Astrocyte of the spinal cord (primary cell): ENCODE data around the gene ELFN2.
A peak's percentile ranks its signal among the peaks of the same experiment; 100 is the strongest.

Experiments used
- DNase-seq: peaks from one replicate; pipeline ENCODE4 v3.0.0; 2011; ENCODE audit warnings: low read depth, low spot score
- H3K4me3 ChIP-seq: 2 replicates; pipeline ENCODE4 v1.5.1; 2011; ENCODE audit warnings: low read depth, mild to moderate bottlenecking, low read length, moderate library complexity
- in situ Hi-C: cut with HindIII; loops from 2 replicates; pipeline ENCODE4 v1.10.0; 2017; ENCODE audit warnings: low sequenced_read_pairs
- TF ChIP-seq, protein P1 (sequence below): IDR thresholded peaks from 2 replicates; pipeline ENCODE4 v1.5.1; 2012; ENCODE audit warnings: low read depth, mild to moderate bottlenecking, low read length, inconsistent platforms

The ELFN2 gene

DNA sequence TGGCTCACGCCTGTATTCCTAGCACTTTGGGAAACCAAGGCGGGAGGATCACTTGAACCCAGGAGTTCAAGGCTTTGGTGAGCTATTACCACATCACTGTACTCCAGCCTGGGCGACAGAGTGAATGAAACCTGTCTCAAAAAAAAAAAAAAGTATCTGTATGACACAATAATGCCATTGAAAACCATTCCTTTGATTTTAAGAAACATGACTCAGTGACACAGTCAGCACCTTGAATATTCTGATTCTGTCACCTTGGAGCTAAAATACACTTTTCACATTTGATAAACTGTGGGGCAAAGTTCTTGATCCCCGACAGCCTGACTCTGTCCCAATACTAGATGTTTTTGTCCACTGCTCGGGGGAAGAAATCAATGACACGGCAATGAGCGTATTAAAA lies 16.7 kb upstream of the ELFN2 start:
- DNase-seq: no peak
- H3K4me3 ChIP-seq: no peak overlapping the region
- TF ChIP-seq, protein P1, sequence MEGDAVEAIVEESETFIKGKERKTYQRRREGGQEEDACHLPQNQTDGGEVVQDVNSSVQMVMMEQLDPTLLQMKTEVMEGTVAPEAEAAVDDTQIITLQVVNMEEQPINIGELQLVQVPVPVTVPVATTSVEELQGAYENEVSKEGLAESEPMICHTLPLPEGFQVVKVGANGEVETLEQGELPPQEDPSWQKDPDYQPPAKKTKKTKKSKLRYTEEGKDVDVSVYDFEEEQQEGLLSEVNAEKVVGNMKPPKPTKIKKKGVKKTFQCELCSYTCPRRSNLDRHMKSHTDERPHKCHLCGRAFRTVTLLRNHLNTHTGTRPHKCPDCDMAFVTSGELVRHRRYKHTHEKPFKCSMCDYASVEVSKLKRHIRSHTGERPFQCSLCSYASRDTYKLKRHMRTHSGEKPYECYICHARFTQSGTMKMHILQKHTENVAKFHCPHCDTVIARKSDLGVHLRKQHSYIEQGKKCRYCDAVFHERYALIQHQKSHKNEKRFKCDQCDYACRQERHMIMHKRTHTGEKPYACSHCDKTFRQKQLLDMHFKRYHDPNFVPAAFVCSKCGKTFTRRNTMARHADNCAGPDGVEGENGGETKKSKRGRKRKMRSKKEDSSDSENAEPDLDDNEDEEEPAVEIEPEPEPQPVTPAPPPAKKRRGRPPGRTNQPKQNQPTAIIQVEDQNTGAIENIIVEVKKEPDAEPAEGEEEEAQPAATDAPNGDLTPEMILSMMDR: no peak
- in situ Hi-C loops: no loop called here

DNA sequence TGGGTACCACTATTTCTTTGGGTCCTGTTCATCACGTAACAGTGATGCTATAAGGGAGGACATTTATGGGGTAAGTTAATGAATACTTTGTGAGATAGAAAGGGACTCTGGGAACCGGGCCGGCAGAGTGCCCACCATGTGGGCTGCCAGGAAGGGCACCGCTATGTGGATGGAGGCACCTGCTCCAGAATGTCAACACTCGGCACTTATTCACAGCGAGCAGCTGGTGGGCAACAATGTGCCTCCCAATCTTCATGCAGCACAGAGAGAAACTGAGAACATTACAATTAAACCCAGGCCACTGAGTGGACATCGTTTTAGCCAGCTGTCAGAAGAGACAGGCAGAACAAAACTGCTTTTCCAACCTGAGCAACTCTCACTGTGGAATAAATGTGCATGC lies 15.8 kb upstream of the ELFN2 start:
- DNase-seq: no peak
- in situ Hi-C loops: no loop called here
- TF ChIP-seq, protein P1: no peak
- H3K4me3 ChIP-seq: no peak overlapping the region

DNA sequence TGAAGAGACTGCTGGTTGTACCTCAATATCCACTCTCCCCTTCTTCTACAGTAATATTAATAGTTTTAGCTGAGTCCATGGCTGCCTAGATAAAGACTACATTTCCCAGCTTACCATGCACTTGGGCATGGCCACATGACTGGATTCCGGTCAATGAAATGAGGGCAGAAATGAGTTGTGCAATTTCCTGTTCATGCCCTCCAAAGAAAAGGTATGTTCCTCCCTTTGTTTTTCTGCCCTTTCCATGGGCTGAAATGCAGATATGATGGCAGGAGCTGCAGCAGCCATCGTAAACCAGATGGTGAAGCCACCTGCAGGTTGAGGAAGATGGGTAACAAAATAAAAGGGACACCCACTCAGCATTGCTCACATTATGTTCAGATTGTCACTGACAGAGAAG lies 15.3 kb upstream of the ELFN2 start:
- H3K4me3 ChIP-seq: no peak overlapping the region
- in situ Hi-C loops: no loop called here
- TF ChIP-seq, protein P1: no peak
- DNase-seq: peak; percentile 44

DNA sequence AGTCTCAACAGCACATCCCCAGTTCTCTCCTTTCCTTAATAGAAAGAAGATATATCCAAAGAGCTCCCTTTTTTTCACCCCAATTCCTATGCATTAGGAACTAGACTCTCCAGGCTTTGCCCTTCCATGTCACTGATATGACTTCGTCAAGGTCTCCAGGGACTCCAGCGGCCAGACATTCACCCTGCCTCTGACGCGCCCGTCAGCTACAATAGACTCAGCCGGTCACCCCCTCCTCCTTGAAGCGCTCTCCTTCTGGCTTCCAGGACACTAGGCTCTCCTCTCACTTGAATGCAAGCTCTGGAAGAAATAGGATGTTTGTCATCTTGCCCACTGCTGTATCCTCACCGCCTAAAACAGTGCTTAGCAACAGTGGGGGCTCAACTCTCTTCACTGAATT lies 14.9 kb upstream of the ELFN2 start:
- in situ Hi-C loops: no loop called here
- TF ChIP-seq, protein P1: no peak
- no peak overlapping the region for H3K4me3 ChIP-seq
- no peak for DNase-seq

DNA sequence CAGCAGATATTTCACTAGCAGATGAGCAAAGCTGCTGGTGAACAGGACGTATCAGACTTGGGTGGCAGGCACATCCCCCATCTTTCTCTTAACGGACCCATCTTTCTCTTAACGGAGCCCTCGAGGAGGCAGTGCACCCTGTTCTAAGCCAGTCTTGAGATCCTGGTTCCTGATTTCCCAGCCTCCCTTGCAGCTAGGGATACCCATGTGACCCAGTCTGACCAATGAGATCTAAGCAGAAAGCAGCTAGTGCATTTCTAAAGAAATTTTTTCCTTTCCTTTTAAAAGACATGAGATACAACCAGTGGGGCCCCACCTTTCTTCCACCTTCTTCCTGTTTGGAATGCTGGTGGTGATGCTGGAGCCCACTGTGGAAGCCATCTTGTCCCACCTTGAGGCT lies 13.6 kb upstream of the ELFN2 start:
- no peak for DNase-seq
- H3K4me3 ChIP-seq: no peak overlapping the region
- in situ Hi-C loops: no loop called here
- TF ChIP-seq, protein P1: no peak

DNA sequence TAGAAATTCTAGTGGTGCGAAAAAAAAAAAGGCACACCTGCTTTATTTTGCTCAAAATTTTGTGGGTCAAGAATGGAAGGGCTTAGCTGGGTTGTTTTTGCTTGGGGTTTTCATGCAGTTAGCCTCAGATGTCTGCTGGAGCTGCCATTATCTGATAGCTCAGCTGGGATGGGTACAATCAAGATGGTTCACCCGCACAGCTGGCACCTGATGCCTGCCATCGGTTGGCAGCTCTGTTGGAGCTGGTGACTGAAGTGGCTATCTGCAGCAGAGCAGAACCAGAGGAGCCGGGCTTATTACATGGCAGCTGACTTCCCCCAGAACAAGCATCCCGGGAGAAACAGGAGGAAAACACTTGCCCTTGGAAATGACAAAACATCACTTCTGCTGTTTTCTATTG lies 12.1 kb upstream of the ELFN2 start:
- no peak for DNase-seq
- H3K4me3 ChIP-seq: no peak overlapping the region
- TF ChIP-seq, protein P1: no peak
- in situ Hi-C loops: no loop called here

DNA sequence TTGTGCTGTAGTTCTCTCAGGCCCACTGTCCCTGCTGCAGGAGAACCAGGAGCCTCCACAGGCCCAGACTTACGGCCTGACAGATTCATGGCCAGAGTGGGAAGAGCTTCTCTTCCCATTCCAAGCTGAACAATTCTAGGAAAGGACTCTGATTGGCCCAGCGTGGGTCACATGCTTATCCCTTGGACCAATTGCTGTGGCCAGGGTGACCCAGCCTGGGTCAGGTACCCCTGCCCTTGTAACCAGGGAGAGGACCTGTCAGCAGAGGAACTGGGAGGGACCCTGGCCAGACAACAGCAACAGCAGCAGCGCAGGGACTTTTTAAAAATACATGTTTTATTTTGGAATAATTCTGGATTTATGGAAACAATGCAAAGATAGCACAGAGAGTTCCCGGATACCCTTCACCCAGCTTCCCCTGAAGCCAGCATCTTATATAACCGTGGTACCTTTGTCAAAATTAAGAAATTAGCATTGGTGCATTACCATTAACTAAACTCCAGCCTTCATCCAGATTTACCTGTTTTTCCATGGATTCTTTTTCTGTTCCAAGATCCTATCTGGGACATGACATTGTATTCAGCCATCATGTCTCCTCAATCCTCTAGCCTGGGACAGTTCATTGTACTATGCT lies 8.8 kb upstream of the ELFN2 start:
- in situ Hi-C loops: no loop called here
- no peak overlapping the region for H3K4me3 ChIP-seq
- TF ChIP-seq, protein P1: no peak
- no peak for DNase-seq
